GM19099 (cell line): Measurements from ENCODE around the gene SRA1.
A peak's percentile ranks its signal among the peaks of the same experiment; 100 is the strongest.

Experiments used
- POLR2A ChIP-seq: IDR thresholded peaks from 3 replicates; pipeline ENCODE4 v1.6.1; 2011; ENCODE audit warnings: low read depth; ENCODE audit not compliant: insufficient read length; ENCODE audit errors: extremely low read depth

Gene SRA1

GRCh38 chr5:140560227-140560626 is 3.0 kb upstream of the SRA1 start:
- no peak for TF ChIP-seq POLR2A

DNA sequence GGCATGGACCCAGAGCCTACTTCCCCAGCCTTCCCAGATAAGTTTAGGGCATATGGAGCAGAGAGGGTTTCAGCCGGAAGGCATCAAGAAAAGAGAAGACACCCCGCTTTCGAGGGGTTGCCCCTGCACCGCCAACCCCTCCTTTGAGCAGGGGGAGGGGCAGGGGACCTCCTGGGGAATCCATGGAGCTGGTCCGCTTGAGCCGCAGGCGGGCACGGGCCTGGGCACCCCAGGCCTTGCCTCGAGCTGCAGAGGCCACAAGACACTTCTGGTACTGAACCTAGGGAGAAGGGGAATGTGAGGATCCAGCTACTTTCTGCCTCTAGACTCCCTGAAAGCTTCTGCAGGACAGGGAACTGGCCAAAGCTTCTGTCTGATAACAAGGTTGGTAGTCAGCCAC is 1.3 kb upstream of the SRA1 start:
- no peak for TF ChIP-seq POLR2A

- TF ChIP-seq POLR2A: no peak
Measured at GRCh38 chr5:140557965-140558364, 692 bp upstream of the SRA1 start.

GRCh38 chr5:140556438-140556837 is 835 bp downstream of the SRA1 start:
- TF ChIP-seq POLR2A: no peak

DNA sequence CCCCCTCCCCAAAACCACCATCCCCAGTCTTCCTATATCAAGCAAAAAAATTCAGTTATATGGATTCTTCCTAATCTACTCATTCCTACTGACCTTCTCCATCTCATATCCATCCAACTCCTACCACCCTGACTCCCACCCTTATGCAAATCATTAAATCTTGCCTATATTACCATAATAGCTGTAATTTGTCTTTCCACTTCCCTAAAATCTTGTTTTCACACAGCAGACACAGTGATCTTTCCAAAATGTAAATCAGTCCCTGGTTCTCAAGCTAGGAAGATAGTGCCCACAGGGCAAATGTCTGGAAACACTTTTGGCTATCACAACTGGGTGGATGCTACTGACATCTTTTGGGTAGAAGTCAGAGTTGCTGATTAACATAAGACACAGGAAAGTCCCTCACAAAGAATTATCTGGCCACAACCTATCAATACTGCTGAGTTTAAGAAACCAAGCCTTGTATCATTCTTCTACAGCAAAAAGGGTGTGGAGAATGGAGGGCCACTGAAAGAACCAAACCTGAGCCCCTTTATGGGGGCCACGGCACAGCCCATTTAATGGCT is 1.4 kb downstream of the SRA1 start:
- no peak for TF ChIP-seq POLR2A

GRCh38 chr5:140554454-140554853 is 2.8 kb downstream of the SRA1 start:
- no peak for TF ChIP-seq POLR2A

- TF ChIP-seq POLR2A: no peak
Measured at GRCh38 chr5:140553657-140554056, 3.6 kb downstream of the SRA1 start.

GRCh38 chr5:140551872-140552271 is 5.4 kb downstream of the SRA1 start:
- no peak for TF ChIP-seq POLR2A

- no peak for TF ChIP-seq POLR2A
Measured at GRCh38 chr5:140550147-140551079, 6.9 kb downstream of the SRA1 start.

DNA sequence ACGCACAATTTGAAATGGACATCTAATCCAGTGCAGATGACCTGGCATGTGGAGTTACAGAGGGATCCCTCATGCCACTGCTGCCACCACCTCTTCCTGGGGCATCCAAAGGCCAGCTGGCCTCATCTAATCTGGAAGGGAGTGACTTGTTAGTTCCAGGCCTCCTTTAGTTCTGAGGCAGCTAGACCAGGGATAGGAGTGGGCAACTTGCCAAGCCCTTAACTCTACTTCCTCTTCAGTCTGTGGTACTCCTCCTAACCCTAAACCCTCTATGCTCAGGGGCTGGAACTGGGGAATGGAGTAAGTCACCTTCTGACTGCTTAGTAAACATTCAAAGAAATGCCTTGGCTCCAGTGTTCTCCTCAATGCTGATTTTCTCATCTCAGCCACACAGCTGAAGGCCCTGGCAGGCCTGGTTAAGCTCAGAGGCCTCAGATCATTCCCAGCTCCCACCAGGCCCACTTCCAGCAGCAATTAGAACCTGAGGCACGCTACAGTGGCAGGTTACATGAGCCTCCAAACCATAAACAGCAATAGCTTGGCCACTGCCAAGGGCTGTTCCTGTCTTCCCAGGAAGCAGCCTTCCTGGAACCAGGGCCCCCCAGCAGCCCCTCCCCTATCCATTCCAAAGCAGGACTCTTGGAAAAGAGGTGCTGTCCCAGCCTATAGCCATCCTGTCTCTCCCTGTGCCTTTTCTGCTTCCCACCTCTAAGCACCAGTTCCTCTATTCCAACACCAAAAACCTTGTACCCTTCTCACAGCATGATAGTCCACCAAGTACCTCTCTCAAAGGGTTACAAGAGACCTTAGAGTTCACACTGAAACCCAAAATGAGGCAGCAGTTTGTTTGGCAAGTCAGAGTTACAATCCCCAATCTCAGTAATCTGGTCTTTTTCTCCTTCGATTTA is 7.8 kb downstream of the SRA1 start:
- peak; percentile 31 for TF ChIP-seq POLR2A

DNA sequence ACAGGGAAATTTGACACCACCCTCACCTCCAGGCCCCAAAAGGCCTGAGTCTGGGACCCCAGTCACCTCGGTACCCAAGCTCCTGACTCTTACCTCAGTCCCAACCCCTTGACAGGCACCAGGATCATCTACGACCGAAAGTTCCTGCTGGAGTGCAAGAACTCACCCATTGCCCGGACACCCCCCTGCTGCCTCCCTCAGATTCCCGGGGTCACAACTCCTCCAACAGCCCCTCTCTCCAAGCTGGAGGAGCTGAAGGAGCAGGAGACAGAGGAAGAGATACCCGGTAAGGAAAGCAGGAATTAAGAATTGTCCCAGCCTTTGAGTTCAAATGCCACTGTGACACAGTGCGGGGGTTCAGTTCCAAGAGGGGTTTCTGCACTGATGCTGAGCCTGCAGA is 8.5 kb downstream of the SRA1 start:
- no peak for TF ChIP-seq POLR2A

- peak; percentile 15 for TF ChIP-seq POLR2A
Measured at GRCh38 chr5:140548300-140548688, 9.0 kb downstream of the SRA1 start.

DNA sequence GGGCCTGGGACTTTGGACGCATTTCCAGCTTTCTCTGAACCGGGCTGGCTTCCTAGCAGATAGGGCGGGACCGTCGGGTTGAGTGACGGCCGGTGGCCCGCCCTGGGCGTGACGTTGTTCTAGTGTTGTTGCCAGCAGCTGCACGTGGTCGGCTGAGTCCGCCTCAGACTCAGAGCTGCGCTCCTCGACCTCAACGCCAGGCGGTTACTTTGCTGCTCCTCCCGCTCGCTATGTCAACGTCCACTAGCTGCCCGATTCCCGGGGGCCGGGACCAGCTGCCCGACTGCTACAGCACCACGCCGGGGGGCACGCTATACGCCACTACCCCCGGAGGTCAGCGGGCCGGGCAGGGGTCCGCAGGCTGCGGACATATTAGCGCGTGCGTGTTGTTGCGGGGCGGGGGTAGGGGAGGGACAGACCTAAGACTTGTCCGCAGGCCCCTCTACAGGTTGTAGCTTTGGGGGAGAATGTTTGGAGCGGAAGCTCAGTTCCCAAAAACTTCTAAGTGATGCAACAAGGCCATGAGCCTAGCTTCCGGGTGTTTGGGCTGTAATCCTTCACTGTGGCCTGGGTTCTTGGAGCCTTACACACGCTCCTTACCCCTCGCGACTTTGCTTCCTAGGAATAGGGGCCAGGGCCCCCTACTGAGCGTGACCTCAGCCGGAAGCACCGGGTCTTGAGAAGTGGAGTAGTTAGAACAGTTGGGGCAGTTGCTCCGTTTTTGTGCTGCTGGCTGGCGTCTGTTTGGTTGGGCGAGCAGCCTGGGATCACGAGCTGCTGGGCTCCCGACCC is 9.6 kb downstream of the SRA1 start, which contains the start of gene EIF4EBP3:
Gene EIF4EBP3, plus strand, starts transcription at position 155 of the 792 bp plus-strand sequence. Its CDS starts 76 bp downstream, at position 231.
- peak; percentile 31 for TF ChIP-seq POLR2A

GRCh38 chr5:140546851-140547507 is 10.3 kb downstream of the SRA1 start:
- no peak for TF ChIP-seq POLR2A
